Measurements from ENCODE around the gene HEMGN. TPM values are rescaled to one million over a fixed set of nuclear protein-coding genes. Genes with fewer than 3 reads are reported as not detected.

The HEMGN gene
- total and polyA plus RNA-seq, 2 of the 4 experiments (the other 2 are of a cell fraction): not detected

GRCh38 chr9:97962136-97962535 lies 24.2 kb upstream of the HEMGN start:
- BruUV-seq (replicated peaks): no TSS peak
- in situ Hi-C loops (cut with MboI; ENCODE audit: low sequenced_read_pairs): no loop called here

More at GRCh38 chr9:97962136-97962535, 24.2 kb upstream of the HEMGN start:
- Histone ChIP-seq H3K4me3 (ENCODE audit: insufficient read depth, low read depth, low read length) (no peak overlapping the region), H3K9ac (ENCODE audit: low read depth, low read length) (no peak overlapping the region), H2BK5ac (ENCODE audit: low read depth, low read length, poor library complexity, severe bottlenecking) (no peak overlapping the region), H4K8ac (ENCODE audit: low read depth in 2 of 2, low read length in 2 of 2) (no peak overlapping the region), H3K27me3 (ENCODE audit: control insufficient read depth, insufficient read depth, low read length) (peaks cover 22% of the 10 kb centered on the region), H2BK15ac (ENCODE audit: low read depth, low read length) (no peak overlapping the region), H3K4ac (ENCODE audit: low read depth, low read length) (no peak overlapping the region), H3K4me2 (ENCODE audit: low read depth, low read length) (no peak overlapping the region), H3K9me3 (ENCODE audit: control insufficient read depth, insufficient read depth, low read length) (no peaks in the 10 kb centered on the region), H3K4me1 (ENCODE audit: control insufficient read depth, insufficient read depth, low read length) (peaks cover 6% of the 10 kb centered on the region), H3K18ac (ENCODE audit: low read depth, low read length) (no peak overlapping the region), H3K9me1 (ENCODE audit: insufficient read depth, low read length) (no peaks in the 10 kb centered on the region), H3K27ac (ENCODE audit: insufficient read depth, low read length) (no peak overlapping the region), H3K79me1 (ENCODE audit: low read depth in 1 of 2, low read length in 2 of 2) (no peaks in the 10 kb centered on the region), H2AFZ (replicated peaks; ENCODE audit: low read length, poor library complexity) (no peak overlapping the region), H4K20me1 (ENCODE audit: insufficient read depth, low read length) (no peaks in the 10 kb centered on the region), H3K36me3 (ENCODE audit: control insufficient read depth, insufficient read depth, low read length) (no peaks in the 10 kb centered on the region), H4K5ac (ENCODE audit: low read depth, low read length) (no peak overlapping the region), H4K91ac (ENCODE audit: insufficient read depth, low read depth, low read length) (no peak overlapping the region), H2BK120ac (ENCODE audit: low read depth, low read length) (no peak overlapping the region), H3K56ac (ENCODE audit: extremely low read depth, insufficient read depth, low read length) (no peak overlapping the region), H2AK5ac (ENCODE audit: low read depth, low read length) (no peak overlapping the region), H3K23ac (ENCODE audit: low read depth, low read length) (no peak overlapping the region), H2AK9ac (replicated peaks; ENCODE audit: low read depth, low read length, poor library complexity) (no peak overlapping the region), H3K14ac (replicated peaks; ENCODE audit: low read depth, low read length) (no peak overlapping the region), H2BK20ac (ENCODE audit: low read depth, low read length) (no peak overlapping the region)
- intact Hi-C loops (cut with micrococcal nuclease) (no loop called here), dilution Hi-C loops (cut with HindIII; ENCODE audit: low sequenced_read_pairs, unreplicated experiment) (no loop called here)
- ChIA-PET POLR2A (ENCODE audit: unreplicated experiment) (no interaction called here), CTCF (no interaction called here)
- no CpG with 5 or more reads among the region's 4 CpGs for WGBS, 2 experiments (ENCODE audit: extremely low coverage in 2 of 2, insufficient read length in 1 of 2)
- TF ChIP-seq RCOR1 (IDR thresholded peaks at IDR 0.05; ENCODE audit: insufficient replicate concordance, low read length) (no peak), SMC3 (IDR thresholded peaks at IDR 0.05; ENCODE audit: low read depth, low read length) (no peak), FOS (IDR thresholded peaks at IDR 0.05; ENCODE audit: low read depth, low read length) (no peak), BHLHE40 (IDR thresholded peaks at IDR 0.05; ENCODE audit: low read depth, low read length) (no peak), CHD1 (IDR thresholded peaks at IDR 0.05; ENCODE audit: low read depth, low read length) (no peak), RAD21 (IDR thresholded peaks at IDR 0.05; ENCODE audit: low read length) (no peak), MXI1 (IDR thresholded peaks at IDR 0.05; ENCODE audit: borderline replicate concordance, low read depth, low read length) (no peak), MAZ (IDR thresholded peaks at IDR 0.05; ENCODE audit: borderline replicate concordance, low read depth, low read length) (no peak), USF2 (IDR thresholded peaks at IDR 0.05; ENCODE audit: low read depth, low read length) (no peak), NFE2L2 (IDR thresholded peaks at IDR 0.05; ENCODE audit: low read depth, low read length) (no peak), MAFK (IDR thresholded peaks at IDR 0.05; ENCODE audit: low read depth, low read length) (no peak), CEBPB (IDR thresholded peaks at IDR 0.05; ENCODE audit: low read depth, low read length) (no peak)
- TF ChIP-seq, protein P1, sequence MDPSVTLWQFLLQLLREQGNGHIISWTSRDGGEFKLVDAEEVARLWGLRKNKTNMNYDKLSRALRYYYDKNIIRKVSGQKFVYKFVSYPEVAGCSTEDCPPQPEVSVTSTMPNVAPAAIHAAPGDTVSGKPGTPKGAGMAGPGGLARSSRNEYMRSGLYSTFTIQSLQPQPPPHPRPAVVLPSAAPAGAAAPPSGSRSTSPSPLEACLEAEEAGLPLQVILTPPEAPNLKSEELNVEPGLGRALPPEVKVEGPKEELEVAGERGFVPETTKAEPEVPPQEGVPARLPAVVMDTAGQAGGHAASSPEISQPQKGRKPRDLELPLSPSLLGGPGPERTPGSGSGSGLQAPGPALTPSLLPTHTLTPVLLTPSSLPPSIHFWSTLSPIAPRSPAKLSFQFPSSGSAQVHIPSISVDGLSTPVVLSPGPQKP (IDR thresholded peaks at IDR 0.05; ENCODE audit: borderline replicate concordance, low read depth, low read length): no peak
- no peak for ATAC-seq (ENCODE audit: low read depth)
- no peak for DNase-seq
